SK-MEL-5 (cell line): ENCODE measurements around the gene C6. TPM values are rescaled to one million over a fixed set of nuclear protein-coding genes. Genes with fewer than 3 reads are reported as not detected.
A peak's percentile ranks its signal among the peaks of the same experiment; 100 is the strongest.
"Not testable (repeated sequence)": the region's sequence is repeated elsewhere in the genome, so short reads cannot be mapped to it uniquely, and the experiment has no call there.

Experiments used
- DNase-seq: peaks from one replicate; pipeline ENCODE4 v3.0.0-alpha.2; 2016; ENCODE audit warnings: low read depth, low spot score
- in situ Hi-C: cut with HindIII; loops from 2 replicates; pipeline ENCODE4 v1.10.0; 2016; ENCODE audit warnings: low sequenced_read_pairs, high pct_unique_total_duplicates, low pct_unique_long_range_greater_than_20kb
- polyA plus RNA-seq, 2 experiments: library from polyadenylated mRNA; depleted of rRNA; stranded (reverse); fragments of >200 nt; gene quantifications; 2 replicates each; pipeline ENCODE4 v1.2.3, GENCODE V29; 2015
- total RNA-seq: library from RNA; depleted of rRNA; stranded (reverse); fragments of >200 nt; shearing (Covaris generic); gene quantifications from 2 replicates; pipeline ENCODE4 v1.2.3, GENCODE V29; 2014; rRNA removed

The C6 gene
- total RNA-seq, result not detected in 2 replicates
- polyA plus RNA-seq (2015; cell fraction: cytosol; rRNA removed), result not detected in 2 replicates
- not detected in 2 replicates for polyA plus RNA-seq (2015; cell fraction: nucleus; rRNA removed)

GRCh38 chr5:41213340-41213739 is at the start of gene C6:
Gene C6, minus strand, starts transcription at chr5:41213532. Its CDS starts 10,302 bp downstream, at chr5:41203230.
- DNase-seq, result no peak
- in situ Hi-C loops, result no loop called here

GRCh38 chr5:41256400-41256799 is 43.1 kb upstream of the C6 start:
- in situ Hi-C loops, result no loop called here

GRCh38 chr5:41253109-41253508 is 39.8 kb upstream of the C6 start:
- DNase-seq, result no peak
- in situ Hi-C loops, result no loop called here

More at GRCh38 chr5:41256400-41256799, 43.1 kb upstream of the C6 start:
- no peak for DNase-seq

DNA sequence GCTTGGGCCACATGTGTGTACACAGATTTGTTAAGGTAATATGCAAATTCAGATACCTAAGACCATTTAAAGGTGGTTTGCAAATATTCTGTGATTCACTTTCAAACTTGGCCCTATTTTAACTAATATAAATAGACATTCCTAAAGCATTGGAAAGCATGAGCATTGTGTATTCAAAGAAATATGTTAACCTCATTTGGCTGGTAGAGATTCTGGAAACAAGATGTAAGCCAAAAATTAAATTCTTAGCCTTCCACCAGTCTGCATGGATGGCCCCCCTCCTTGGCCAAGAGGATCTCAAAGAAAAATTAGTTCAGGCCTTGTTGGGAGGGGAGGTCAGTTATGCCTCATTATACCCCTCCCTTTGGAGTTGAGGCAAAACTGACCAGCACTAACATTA is 38.7 kb upstream of the C6 start:
- DNase-seq, result no peak
- in situ Hi-C loops, result no loop called here

DNA sequence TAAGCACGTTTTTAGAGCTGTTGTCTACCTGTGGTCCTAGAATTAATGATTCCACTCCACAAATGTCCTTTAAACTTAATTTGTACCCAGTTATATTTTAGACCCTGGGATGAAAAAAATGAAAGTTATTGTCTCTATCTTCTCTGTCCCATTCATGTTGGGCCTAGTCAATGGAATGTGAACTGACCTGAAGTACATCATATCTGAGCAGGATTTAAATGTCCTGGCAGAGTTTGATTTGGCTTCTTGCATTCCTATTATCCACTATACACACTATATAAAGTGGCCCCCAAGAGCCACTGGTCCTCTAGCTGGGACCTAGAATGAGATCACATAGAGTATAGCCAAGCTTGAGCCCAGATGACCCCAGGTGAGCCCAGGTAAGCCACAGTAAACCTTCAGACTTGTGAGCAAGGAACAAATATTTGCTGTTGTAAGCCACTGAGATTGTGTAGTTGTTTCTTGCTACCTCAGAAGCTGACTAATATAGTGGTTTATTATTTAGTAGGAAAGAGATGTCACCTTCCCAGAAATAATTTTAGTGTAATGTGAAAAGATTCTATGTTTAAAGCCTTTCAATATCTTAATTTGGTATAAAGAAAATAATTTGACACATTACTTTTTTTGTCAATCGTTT is 37.1 kb upstream of the C6 start:
- no peak for DNase-seq
- in situ Hi-C loops, result no loop called here

DNA sequence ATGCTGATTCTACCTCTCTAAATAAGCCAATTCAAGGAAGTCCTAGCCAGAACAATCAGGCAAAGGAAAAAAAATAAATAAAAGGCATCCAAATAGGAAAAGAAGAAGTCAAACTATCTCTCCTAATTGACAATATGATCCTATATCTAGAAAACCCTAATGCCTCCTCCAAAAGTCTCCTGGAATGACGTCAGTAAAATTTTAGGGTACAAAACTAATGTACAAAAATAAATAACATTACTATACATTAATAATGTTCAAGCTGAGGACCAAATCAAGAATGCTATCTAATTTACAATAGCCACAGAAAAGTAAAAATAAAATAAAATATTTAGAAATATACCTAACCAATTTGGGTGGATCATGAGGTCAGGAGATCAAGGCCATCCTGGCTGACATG is 33.8 kb upstream of the C6 start:
- in situ Hi-C loops, result no loop called here
- DNase-seq, result no peak

- no peak for DNase-seq
- in situ Hi-C loops, result no loop called here
Observed at GRCh38 chr5:41246376-41246775, 33.0 kb upstream of the C6 start.

DNA sequence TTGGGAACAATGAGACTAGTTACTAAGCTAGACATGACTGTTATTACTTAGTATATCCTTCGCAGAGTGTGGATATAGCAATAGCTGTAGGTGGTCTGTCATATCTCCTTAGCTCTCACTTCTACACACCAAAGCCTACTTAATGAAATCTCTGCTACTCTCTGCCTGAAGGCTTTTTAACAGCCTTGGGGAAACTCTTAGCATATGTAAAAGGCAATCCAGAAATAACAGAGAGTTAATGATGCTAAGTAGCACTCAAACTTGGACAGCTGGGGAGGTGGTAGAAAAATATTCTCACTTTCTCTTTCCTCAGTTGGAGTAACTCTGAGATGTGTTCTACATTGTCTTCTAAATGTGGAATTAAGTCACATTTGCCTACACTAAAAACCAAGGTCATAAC is 30.2 kb upstream of the C6 start:
- in situ Hi-C loops, result no loop called here
- no peak for DNase-seq

DNA sequence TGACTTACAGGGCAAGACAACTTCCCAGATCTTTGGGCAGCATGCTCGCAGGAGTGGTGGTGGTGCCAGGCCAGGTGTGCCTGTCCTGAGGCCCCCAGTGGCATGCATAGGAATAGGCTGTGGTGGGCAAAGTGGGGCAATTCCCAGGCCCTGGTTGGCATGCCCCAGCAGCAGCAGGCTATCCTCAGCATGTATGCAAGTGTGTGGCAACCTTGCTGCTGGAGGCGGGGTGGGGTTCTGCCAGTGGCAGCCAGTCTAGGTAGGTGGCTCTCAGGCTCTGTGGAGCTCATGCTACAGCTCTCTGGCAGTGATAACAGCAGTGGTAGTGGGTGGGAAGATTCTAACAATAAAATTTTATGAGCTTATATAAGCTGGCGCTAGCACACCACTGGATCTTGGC is 27.7 kb upstream of the C6 start:
- in situ Hi-C loops, result no loop called here
- no peak for DNase-seq

DNA sequence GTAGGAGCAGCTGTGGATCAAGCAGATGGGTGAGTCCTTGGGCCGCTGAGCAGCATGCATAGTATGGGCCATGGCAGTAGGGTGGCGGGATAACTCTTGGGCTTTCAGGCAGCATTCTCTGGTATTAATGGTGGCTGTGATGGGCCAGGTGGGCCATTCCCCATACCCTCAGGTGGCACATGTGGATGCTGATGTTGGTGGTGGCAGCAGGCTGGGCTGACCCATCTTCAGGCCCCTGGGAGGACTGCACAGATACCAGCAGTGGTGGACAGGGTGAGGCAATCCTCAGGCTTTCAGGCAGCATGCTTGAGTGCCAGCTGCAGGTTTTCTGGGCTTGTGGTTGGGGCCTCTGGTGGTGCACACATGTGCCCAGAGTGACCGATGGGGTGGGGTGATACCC is 27.1 kb upstream of the C6 start:
- in situ Hi-C loops, result no loop called here
- DNase-seq, result no peak

GRCh38 chr5:41234475-41234874 is 21.1 kb upstream of the C6 start:
- DNase-seq, result no peak
- in situ Hi-C loops, result no loop called here

DNA sequence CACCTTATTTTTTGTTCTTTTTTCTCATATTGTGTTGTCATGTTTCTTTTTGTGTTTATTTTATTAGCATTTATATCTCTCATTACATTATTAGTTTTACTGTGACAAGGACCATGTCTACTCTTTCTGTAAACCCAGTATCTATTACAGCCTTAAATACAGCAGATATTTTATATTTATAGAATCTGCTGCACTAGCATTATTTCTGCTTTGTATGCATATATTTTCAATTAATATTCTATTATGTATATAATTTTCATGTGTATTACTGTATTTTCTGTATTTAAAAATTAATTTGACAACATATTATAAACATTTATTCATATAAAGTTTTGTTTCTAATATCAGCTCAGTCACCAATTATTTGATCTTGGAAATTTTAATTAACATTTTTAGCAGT is 19.5 kb upstream of the C6 start:
- in situ Hi-C loops, result no loop called here

DNA sequence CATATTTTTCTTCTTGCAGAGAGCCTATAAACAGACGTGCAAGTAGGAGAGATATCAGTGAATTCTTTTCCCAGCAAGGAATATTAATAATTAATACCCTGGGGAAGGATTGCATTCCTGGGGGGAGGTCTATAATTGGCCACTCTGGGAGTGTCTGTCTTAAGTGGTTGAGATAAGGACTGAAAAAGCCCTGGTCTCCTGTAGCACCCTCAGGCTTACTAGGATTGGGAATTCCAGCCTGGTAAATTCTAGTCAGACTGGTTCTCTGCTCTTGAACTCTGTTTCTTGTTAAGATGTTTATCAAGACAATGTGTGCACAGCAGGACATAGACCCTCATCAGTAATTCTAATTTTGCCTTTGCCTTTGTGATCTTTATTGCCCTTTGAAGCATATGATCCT is 16.9 kb upstream of the C6 start:
- DNase-seq, in situ Hi-C loops: not testable (repeated sequence)

More for the DNA sequence above, 19.5 kb upstream of the C6 start:
- DNase-seq, result no peak

DNA sequence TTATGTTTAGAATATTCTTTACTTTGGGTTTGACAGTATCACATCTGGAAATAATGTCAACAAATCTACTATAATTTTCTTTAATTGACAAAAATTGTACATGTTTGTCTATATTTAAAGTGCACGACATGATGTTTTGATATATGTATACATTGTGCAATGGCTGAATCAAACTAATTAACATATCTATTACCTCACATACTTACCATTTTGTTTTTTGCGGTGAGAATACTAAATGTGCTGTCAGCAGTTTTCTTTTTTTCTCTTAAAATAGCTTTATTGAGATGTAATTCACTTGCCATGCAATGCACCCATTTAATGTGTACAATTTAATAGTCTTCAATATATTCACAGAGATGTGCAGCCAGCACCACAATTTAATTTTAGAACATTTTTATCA is 10.6 kb upstream of the C6 start:
- in situ Hi-C loops, result no loop called here
- no peak for DNase-seq

DNA sequence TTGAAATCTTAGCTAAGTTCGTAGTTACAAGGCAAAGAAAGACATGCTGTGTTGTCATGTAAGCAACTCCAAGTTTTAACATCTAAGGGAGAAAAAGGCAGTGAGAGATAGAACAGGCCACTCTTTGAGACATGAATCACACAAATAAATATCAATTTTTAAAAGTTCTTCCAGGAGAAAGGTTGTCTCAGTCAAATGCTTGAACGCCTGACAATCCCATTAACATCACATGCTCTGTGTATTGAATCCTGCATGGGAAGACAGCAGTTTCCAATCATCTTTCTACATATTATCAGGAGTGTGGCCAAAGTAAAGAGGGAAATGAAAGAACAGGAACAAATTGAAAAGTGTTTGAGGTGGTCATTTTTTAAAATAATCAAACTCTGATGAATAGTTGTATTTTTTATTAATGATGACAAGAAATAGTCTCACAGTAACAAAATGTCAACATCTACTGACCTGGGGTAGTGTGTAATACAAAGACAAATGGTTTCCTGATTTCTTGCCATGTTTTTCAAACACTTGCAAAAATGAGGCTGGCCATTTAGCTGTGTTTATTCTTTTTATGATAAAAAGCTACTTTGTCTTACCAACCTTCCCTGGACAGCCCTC is 6.4 kb upstream of the C6 start:
- in situ Hi-C loops, result no loop called here
- peak; percentile 8 for DNase-seq

- in situ Hi-C loops, result no loop called here
- DNase-seq, result no peak
Observed at GRCh38 chr5:41218929-41219657, 5.8 kb upstream of the C6 start.

- in situ Hi-C loops, result no loop called here
- no peak for DNase-seq
Observed at GRCh38 chr5:41214182-41214581, 850 bp upstream of the C6 start.

GRCh38 chr5:41212935-41213334 is 397 bp downstream of the C6 start:
- in situ Hi-C loops, result no loop called here
- no peak for DNase-seq

DNA sequence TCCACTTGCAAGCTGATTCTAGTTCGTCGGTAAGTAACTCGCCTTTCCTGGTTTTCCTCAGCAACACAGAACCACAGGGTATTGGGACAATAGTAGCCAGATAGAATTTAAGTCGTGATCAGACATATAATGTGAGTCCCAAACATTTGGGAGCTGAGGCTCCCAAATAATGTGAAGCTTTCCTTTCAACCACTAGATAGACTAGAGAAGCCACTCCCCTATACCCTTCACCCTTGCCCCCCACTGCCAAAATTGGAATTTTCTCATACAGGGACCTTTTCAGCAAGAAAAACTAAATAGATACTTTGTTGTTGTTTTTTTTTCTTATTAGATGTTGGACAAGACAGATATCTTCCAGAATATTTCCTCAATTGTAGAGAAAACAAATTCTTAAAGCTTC is 1.9 kb downstream of the C6 start:
- in situ Hi-C loops, result no loop called here
- DNase-seq, result no peak
